GM21825 (cell line): ENCODE results near the gene MYH9.
A peak's percentile ranks its signal among the peaks of the same experiment; 100 is the strongest.

Experiments
- ATAC-seq: cut with Tn5 transposase; IDR thresholded peaks from one replicate; pipeline ENCODE4 v1.9.1; 2021; ENCODE audit warnings: mild to moderate bottlenecking, moderate library complexity; ENCODE audit not compliant: unreplicated experiment

The MYH9 gene

GRCh38 chr22:36319595-36320497 lies 67.9 kb downstream of the MYH9 start:
- ATAC-seq = no peak

DNA sequence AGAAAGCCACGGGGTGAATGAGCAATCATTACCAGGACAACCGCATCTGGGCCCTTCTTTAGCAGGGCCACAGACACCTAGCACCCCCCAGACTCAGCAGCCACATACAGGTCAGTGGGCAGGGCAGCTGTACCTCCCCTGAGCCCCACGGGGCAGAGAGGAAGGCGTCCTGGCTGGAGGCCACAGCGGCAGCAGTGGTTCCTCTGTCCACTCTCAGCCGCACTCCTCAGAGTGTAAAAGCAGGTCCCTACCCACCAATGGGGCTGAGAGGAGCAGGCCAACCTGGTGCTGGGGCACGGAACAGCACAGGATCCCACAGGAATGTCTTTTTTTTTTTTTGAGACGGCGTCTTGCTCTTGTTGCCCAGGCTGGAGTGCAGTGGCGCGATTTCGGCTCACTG lies 69.3 kb downstream of the MYH9 start:
- no peak for ATAC-seq

DNA sequence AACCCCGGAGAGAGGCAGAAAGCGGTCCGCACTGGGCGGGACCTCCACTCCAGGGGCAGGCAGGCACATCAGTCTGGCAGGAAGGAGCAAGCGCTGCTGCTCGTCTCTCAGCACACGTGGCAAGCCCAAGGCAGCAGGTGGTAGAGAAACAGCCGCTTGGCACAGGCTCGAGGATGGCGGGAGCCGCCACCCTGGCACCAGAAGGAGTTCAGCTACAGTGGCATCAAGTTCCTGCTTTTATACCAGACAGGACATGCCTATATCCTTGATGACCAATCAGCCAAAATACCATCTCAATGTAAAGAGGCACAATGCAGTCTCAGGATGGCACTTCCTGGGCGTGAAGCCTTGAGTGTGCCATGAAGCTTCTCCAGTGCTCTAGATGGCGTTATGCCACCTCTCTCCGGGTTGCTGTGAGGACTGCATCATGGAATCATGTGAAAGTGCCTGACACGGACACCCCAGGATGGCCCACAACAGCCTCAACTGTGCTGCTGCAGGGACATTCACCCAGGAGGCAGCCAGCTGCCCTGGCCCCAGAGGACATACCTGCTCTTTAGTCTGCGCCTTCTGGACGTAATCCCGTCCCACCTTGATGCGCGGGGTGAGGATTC lies 70.0 kb downstream of the MYH9 start:
- no peak for ATAC-seq

DNA sequence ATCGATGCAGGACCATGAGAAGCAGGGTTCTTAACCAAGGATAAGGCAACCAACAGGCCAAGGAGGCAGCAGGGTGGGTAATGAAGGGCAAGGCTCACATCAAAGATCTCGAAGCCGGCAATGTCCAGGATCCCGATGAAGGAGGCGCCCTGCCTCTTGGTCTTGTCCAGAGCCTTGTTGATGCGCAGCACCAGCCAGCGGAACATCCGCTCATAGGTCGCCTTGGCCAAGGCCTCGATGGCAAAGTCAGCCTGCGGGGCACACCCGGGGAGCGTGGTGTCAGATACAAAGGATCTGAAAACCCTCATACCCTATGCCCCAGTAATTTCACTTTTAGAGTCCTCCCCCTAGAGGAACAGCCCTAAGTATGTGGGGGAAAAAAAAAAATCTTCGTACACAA lies 71.3 kb downstream of the MYH9 start:
- ATAC-seq = no peak

DNA sequence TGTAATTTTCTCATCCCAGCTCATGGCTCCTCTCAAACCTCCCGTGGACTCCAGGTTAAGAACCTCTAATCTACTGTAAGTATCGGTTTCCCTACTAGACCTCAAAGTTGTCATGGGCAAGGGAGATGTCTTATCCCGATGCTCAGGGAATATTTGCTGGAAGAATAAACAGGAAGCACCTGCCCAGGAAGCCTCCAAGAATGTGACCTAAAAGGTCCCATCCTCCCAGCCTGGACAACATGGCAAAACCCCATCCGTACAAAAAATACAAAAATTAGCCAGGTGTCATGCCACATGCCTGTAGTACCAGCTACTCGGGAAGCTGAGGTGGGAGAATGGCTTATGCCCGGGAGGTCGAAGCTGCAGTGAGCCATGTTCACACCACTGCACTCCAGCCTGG lies 72.4 kb downstream of the MYH9 start:
- no peak for ATAC-seq

DNA sequence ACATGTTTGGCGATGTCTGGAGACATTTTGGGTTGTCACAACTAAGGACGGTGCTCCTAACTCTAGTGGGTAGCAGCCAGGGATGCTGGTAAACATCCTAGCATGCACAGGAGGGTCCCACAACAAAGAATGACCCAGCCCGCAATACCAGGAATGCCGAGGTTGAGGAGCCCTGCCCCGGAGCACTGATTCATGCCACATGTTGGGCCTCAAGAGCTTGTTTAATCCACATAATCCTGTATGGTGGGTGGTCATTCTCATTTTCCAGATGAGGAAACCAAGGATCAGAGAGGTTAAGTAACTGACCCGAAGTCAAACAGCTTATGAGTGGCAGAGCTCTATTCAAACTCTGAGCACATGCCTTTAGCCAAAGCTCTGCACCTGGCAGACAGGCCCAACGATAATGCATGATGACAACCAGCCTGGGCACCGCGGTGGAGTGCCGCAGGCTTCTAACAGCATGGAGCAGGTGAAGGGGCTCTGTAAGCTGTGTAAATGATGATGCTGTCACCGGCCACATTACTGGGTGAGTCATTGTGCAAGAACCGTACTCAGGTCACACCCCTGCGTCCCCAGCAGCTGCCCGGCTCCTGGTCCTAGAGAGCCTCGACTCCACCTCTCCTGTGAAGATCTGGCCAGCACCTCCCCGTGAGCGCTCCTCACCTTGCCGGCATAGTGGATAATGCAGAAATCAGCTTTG lies 76.2 kb downstream of the MYH9 start:
- ATAC-seq = no peak

DNA sequence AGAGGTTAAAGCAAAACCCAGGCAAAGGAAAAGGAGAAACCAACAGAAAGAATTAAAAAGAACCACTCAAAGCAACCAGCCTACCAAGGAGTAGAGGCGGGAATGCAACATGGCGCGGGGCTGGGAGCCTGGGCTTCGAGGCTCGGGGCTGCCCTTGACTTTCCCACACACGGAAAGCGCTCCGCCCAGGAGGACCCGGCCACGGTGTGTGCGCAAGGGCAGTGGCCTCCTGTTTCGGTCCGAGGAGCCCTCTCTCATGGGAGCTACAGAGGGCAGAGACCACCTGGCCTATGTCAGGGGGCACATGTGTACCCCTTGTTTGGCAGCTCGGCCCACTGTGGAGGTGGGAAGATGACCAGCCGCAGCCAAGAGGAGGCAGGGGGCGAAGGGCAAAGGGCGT lies 78.9 kb downstream of the MYH9 start:
- no peak for ATAC-seq

- ATAC-seq = no peak
These were observed 81.5 kb downstream of the MYH9 start for GRCh38 chr22:36306227-36306626.

DNA sequence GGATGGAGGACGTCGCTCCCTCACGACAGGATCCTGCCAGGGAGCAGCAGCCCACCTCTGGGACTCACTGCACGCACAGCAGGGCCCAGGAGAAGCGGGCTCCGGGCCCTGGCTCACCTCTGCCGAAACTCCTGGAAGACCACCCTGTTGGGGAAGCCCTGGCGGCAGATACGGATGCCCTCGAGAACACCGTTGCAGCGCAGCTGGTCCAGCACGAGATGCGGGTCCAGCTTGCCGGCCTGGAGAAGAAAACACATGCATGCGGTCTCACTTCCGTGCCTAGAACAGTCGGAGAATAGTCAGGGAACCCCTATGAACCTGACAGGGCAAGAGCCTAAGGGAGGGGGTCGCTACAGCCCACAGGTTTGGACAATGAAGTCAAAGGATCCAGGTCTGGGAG lies 82.0 kb downstream of the MYH9 start:
- no peak for ATAC-seq

GRCh38 chr22:36304429-36304828 lies 83.3 kb downstream of the MYH9 start:
- no peak for ATAC-seq

DNA sequence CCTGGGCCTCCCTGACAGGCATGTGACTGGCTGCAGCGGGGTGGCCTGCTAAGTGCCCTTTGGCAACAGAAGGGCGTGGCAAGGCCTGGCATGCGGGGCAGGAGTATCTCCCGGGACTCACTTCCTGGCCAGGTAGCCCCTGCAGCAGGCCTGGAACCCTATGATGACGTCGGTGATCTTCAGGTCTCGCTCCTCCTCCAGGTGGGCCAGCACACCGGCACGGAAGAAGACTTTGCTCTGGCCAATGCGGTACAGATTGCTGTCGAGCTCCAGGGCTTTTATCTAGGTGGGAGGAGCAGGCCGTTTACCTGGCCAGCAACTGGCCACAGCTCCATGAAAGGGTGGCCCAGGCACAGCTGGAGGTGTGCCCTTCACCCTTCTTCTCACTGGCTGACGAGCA lies 83.9 kb downstream of the MYH9 start:
- no peak for ATAC-seq

GRCh38 chr22:36303115-36303467 lies 84.7 kb downstream of the MYH9 start:
- ATAC-seq = no peak

GRCh38 chr22:36302439-36303114 lies 85.2 kb downstream of the MYH9 start:
- ATAC-seq = no peak

DNA sequence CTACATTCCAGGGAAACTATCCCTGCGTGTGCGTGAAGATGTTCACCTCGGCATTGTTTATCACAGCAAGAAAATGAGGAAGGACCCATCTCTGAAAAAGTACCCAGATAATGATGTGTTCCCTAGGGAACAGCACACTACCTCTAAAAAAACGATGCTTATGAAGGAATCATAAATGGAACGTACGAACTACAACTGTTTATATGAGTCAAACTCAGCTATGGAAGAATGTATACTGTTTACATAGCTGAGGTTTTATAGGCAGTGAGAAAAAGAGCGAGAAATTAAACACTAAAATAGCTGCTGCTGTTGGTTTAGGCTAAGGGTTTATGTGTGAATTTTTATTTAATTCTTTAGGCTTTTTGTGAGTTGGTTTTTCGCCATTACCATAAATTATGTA lies 85.9 kb downstream of the MYH9 start:
- ATAC-seq = no peak

DNA sequence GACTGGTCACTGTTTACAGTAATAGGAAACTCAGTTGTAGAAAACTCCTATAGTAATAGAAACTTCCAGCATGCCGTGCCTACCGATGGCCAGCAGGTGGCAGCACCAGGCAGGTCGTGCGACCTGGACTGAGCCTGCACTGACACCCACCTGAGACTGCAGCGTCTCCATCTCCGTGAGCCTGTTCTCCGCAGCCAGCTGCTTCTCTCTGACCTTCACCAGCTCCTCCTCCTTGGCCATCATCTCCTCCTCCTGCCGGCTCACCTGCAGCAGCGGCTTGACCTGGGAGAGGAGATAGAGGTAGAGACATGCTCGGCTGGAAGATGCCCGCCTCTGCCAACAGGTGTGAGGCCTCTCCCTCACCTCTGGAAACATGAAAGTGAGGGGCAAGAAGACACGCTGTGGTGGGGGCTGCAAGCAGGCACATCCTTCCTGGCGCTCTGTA lies 86.4 kb downstream of the MYH9 start:
- ATAC-seq = peak; percentile 54

- ATAC-seq = no peak
These were observed 87.2 kb downstream of the MYH9 start for GRCh38 chr22:36300396-36301212.

GRCh38 chr22:36299911-36300310 lies 87.9 kb downstream of the MYH9 start:
- no peak for ATAC-seq

DNA sequence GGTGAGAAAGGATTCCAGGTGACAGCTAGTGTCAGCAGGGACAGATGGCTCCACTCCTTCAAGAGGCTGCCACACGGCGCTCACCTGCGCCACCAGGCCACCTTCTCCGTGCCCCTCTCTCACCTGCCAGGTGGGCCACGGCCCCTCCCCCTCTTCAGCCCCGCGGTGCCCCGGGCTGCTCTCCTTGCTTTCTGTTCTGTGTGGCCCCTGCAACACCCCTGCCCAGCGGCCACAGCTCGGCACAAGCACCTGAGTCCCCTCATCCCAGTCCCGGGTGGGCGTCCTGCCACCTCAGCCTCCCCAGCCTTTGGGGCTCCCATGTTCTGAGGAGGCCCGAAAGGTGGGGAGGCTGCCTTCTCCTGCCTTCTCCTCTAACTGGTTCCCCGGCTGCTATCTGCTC lies 88.5 kb downstream of the MYH9 start:
- ATAC-seq = no peak

DNA sequence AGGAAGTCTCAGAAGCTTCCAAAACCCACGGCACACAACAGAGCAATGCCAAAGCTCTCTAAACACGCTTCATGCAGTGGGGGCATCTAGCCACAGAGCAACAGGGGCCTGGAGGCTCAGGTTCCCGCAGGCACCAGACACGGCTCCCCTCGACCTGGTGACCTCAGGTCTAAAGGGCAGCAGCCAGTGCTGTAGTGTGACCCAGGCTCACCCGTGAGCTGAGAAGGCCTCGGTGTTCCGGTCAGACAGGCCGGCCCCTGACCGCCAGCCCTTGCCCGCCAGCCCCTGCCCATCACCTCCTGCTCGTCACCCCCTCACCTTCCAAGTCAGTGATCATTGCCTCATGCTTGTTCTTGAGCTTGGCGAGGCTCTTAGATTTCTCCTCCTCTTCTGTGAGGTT lies 89.2 kb downstream of the MYH9 start:
- ATAC-seq = no peak

DNA sequence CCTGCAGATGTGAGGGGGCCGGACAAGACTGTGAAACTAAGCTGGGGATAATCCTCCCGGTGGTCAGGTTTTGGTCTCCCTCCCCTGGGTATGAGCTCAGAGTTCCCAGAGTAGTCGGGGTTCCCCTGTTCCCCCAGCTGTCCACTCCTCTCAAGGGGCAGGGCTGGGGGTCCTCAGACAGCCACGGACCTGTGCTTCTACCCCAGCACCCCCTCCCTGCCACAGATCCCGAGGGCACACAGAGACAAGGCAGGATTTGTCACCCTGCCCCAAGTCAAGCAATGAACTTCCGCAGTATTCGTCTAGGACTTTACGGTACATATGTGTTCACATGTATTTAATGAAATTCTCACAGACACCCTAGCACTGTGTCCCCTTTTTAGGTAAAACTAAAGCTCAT lies 89.6 kb downstream of the MYH9 start:
- no peak for ATAC-seq

DNA sequence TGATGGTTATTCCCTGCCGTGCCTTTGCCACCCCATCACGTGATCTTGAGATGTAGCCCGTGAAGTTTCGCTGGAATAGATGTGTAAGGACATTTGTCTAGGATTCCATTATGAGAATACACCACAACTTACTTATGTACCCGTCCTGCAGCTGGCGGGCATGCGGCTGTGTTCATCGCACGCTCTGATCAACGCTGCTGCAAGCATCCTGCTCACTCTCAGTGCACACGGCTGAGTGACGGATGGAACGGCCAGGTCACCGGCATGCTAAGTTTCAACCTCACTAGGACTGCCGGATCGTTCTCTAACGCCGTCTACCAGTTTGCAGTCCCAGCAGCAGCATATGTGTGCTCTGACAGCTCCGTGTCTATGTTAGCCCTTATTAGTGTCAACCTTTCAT lies 90.2 kb downstream of the MYH9 start:
- no peak for ATAC-seq
